ENCODE data around the gene MOB1A.

The MOB1A gene

GRCh38 chr2:74178211-74179062 lies at the start of gene MOB1A:
MOB1A (minus strand) TSS chr2:74178879; CDS start chr2:74178674, 205 bp downstream.
- peak within 1 kb of the TSS; percentile 77 for H3K4me3 ChIP-seq (ENCODE audit: low read depth, low read length)
- peak; percentile 85 for DNase-seq (ENCODE audit: low read depth, low spot score)
- no peak for TF ChIP-seq CTCF (IDR thresholded peaks at IDR 0.05; ENCODE audit: insufficient read depth, low read length, missing control alignments)
- CTCF ChIA-PET: interaction anchor here (0.7 to 6.3 kb wide), 11 partner anchors 10 to 354 kb away, joined by 3 to 31 read pairs (median 5); partner anchors contain the start of genes BOLA3 and MTHFD2
- POLR2A ChIA-PET: interaction anchor here (0.7 to 1.9 kb wide), 10 partner anchors 10 to 944 kb away, joined by 3 to 29 read pairs (median 4); partner anchors contain the start of genes BOLA3, CCT7 and MTHFD2

- ChIA-PET POLR2A (interaction anchor here (0.7 kb wide), 1 partner anchor 24 kb away, joined by 3 read pairs; no protein-coding TSS in a partner anchor), CTCF (interaction anchor here (1.6 to 2.4 kb wide), 2 partner anchors 22 to 107 kb away, joined by 6 to 7 read pairs; no protein-coding TSS in a partner anchor)
- DNase-seq (ENCODE audit: low read depth, low spot score): no peak
- TF ChIP-seq CTCF (IDR thresholded peaks at IDR 0.05; ENCODE audit: insufficient read depth, low read length, missing control alignments): no peak
- H3K4me3 ChIP-seq (ENCODE audit: low read depth, low read length): no peak overlapping the region
These were observed 49.0 kb upstream of the MOB1A start for GRCh38 chr2:74227646-74228045.

- ChIA-PET CTCF (interaction anchor here (0.7 to 2.4 kb wide), 3 partner anchors 8 to 108 kb away, joined by 3 to 7 read pairs (median 6); no protein-coding TSS in a partner anchor), POLR2A (interaction anchor here (0.7 kb wide), 1 partner anchor 21 kb away, joined by 3 read pairs; no protein-coding TSS in a partner anchor)
- no peak overlapping the region for H3K4me3 ChIP-seq (ENCODE audit: low read depth, low read length)
- TF ChIP-seq CTCF (IDR thresholded peaks at IDR 0.05; ENCODE audit: insufficient read depth, low read length, missing control alignments): no peak
- no peak for DNase-seq (ENCODE audit: low read depth, low spot score)
These were observed 48.1 kb upstream of the MOB1A start for GRCh38 chr2:74226648-74227213.

- POLR2A ChIA-PET: no interaction called here
These were observed 47.2 kb upstream of the MOB1A start for GRCh38 chr2:74225698-74226459.

More at GRCh38 chr2:74225698-74226459, 47.2 kb upstream of the MOB1A start:
- no peak for TF ChIP-seq CTCF (IDR thresholded peaks at IDR 0.05; ENCODE audit: insufficient read depth, low read length, missing control alignments)
- H3K4me3 ChIP-seq (ENCODE audit: low read depth, low read length): no peak overlapping the region
- DNase-seq (ENCODE audit: low read depth, low spot score): no peak
- CTCF ChIA-PET: interaction anchor here (0.7 to 1.6 kb wide), 2 partner anchors 9 to 24 kb away, joined by 3 to 7 read pairs; no protein-coding TSS in a partner anchor

Measured in AG04449 (cell line).